T-helper 22 cell (primary cell): ENCODE data around the gene USP10.
"Not testable (repeated sequence)": the region's sequence is repeated elsewhere in the genome, so short reads cannot be mapped to it uniquely, and the experiment has no call there.

Experiments used
- DNase-seq: peaks from one replicate; pipeline ENCODE4 v3.0.0-alpha.2; 2020; ENCODE audit warnings: low read depth

USP10 gene

GRCh38 chr16:84726669-84727467, 27.1 kb downstream of the USP10 start:
- DNase-seq: no peak

DNA sequence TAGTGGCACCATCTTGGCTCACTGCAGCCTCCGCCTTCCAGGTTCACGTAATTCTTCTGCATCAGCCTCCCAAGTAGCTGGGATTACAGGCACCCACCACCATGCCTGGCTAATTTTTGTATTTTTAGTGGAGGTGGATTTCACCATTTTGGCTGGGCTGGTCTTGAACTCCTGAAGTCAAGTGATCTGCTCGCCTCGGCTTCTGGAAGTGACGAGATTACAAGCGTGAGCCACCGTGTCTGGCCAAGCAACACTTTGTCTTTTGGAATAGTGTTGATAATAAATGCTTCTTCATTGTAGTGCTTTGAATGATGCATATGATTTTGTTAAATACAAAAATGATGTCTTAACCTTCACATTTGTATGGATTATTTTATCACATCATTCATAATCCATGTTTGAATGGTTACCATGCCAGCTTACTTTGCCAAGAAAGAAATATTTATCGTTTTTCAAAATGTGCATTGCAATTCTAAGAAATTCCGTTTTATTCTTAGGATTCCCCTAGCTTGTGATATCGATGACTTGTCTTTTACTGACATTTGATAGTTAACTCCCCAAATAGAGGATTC, 29.1 kb downstream of the USP10 start:
- DNase-seq: no peak

- no peak for DNase-seq
These were observed 30.0 kb downstream of the USP10 start for GRCh38 chr16:84729716-84730320.

DNA sequence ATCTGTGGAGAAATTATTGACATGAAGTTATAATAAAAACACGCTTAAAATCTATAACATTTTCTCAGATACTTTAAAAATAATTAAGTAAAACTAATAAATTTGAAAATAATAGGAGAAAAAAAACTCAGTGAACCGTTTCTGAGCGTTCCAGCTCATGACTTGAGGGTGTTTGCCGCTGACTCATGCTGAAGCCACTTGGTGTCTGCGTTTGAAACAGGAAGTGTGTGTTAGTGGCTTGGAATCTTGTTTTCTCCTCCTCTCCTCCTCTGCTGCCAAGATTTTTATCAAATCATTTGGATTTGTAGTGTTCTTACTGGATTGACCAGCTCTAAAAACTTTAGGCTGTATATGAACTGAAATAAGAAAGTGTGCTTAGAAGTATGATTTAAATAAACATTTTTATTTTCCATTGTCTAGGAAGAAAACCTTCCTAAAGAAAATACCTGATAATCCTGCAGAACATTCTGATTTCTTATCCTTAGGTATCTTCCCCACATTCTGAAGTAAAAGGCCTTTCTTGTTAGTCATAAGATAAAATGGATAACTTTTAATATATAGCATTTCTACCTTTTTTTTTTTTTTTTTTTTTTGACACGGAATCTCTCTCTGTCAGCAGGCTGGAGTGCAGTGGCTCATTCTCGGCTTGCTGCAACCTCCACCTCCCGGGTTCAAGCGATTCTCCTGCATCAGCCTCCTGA, 30.8 kb downstream of the USP10 start:
- peak; percentile 8 for DNase-seq

DNA sequence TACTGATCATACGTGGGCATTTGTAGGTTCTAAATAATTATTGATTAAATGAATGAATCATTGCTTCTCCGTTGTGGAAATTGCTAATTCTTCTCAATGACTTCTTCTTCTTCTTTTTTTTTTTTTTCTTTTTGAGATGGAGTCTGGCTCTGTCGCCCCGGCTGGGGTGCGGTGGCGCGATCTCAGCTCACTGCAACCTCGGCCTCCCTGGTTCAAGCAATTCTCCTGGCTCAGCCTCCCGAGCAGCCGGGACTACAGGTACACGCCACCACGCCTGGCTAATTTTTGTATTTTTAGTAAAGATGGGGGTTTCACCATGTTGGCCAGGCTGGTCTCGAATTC, 32.5 kb downstream of the USP10 start:
- DNase-seq: not testable (repeated sequence)

- no peak for DNase-seq
These were observed 33.0 kb downstream of the USP10 start for GRCh38 chr16:84732674-84733352.

GRCh38 chr16:84735849-84736586, 36.2 kb downstream of the USP10 start:
- DNase-seq: peak; percentile 40

GRCh38 chr16:84737192-84738011, 37.6 kb downstream of the USP10 start:
- DNase-seq: no peak

GRCh38 chr16:84738255-84739038, 38.6 kb downstream of the USP10 start:
- peak; percentile 41 for DNase-seq

DNA sequence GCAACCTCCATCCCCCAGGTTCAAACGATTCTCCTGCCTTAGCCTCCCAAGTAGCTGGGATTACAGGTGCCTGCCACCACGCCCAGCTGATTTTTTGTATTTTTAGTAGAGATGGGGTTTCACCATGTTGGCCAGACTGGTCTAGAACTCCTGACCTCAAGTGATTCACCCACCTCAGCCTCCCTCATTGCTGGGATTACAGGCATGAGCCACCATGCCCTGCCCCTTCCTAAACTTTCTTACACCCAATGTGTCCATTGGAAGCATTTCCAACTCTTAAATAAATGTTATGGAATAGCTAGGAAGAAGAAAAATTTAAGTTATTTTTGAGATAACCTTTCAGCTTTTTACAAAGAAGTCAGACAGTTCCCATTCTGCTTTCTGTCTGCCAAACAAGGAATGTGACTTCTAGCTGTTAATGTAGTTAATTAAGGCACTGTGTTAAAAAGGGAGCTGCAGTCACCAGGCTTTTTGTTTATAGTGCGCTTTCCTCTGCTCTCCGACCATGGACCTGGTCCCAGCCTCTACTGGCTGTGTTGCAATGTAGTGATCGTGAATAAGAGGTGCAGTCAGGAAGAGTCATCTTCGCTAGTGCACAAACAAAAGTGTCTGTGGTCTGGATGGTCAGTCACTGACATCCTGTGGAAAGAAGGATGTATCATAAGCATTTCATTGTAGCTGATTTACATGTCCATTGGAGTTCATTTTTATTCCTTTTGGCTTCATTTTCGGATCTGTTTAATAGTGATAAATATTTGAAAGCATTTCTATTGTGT, 39.7 kb downstream of the USP10 start:
- DNase-seq: no peak

GRCh38 chr16:84740596-84741116, 40.9 kb downstream of the USP10 start:
- no peak for DNase-seq

DNA sequence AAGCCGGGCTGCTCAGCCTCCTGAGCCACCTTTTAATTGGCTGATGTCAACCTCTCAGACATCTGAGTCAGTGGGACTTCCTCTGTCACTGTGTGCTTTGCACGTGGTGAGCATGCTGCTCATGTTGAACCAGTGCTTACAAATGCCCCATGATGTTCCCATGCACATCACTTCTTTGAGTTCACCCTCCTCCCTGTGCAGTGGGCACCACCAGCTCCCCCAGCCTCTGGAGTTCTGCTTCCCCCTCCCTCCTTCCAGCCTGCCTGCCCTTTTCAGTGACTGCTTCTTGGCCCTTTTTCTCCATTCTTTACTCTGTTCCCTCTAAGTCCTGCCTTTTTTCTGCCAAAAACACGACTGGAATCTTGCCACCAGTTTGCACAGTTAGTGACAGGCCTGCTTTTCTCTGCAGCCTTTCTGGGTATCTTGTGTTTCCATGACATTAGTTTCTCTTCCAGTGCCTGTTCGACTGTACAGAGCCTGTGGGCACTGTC, 41.6 kb downstream of the USP10 start:
- no peak for DNase-seq

DNA sequence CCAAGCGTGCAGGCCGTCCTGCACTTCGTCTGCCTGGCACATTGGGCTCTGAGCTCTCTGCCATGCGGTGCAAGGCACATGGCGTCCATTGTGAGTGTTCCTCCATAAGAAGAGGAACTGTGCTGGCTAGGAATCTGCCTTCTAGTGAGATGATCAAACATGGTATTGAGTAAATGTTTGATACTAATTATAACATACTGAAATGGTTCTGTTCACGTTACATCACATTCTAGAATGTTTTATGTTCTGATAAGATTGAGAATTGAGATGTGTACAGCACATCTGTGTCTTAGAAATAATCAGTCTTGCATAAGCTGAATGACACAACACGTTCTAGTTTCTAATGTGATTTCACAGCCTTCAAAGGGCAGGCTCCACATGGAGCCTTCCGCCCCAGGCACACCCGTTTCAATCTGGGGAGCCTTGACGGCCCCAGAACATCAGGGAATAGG, 42.9 kb downstream of the USP10 start:
- DNase-seq: no peak

DNA sequence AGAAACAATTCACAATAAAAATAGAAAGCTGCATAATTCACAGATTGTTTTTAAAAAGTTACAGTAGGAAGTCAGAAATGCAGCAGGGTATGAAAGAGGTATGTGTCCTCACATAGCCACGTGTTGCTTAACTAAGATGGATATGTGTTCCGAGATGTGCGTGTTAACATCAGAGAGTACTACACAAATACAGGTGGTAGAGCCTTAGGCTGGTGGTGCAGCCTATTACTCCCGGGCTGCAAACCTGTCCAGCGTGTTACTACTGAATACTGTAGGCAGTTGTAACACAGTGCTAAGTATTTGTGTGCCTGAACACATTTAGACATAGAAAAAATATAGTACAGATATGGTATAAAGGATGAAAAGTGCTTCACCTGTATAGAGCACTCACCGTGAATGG, 46.4 kb downstream of the USP10 start:
- DNase-seq: no peak

DNA sequence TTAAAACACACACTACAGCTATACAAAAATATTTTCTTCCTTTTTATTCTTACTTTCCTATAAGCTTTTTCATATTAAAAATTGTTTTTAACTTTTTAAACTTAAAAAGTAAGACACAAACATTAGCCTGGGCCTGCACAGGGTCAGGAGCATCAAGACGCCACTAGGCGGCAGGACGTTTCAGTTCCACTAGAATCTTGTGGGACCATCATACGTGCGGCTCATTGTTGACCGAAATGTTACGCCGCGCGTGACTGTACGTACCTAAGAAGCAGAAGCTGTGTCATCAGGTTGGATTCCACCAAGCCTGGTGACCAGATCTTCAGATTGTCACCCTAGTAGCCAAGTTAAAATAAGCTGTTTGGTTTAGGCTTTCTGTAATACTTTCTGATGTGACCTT, 47.1 kb downstream of the USP10 start:
- DNase-seq: no peak

DNA sequence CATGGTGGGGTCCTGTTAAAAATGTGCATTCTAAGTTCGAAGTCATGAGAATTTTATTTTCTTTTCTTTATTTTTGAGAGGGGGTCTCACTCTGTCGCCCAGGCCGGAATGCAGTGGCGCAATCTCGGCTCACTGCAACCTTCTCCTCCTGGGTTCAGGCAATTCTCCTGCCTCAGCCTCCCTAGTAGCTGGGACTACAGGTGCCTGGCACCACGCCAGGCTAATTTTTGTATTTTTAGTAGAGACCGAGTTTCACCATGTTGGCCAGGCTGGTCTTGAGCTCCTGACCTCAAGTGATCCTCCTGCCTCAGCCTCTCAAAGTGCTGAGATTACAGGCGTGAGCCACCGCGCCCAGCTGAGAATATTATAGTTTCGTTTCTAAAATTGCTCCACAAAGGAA, 48.4 kb downstream of the USP10 start:
- DNase-seq: not testable (repeated sequence)

- no peak for DNase-seq
These were observed 49.3 kb downstream of the USP10 start for GRCh38 chr16:84749072-84749471.

- no peak for DNase-seq
These were observed 50.0 kb downstream of the USP10 start for GRCh38 chr16:84749815-84750214.

GRCh38 chr16:84750575-84750974, 50.8 kb downstream of the USP10 start:
- no peak for DNase-seq
